Neutrophil (primary cell): ENCODE data around the gene CSRNP3.

ENCODE experiments used
- H3K27ac ChIP-seq: fragments of 200-600 bp; sonication (generic); 2 replicates; pipeline ENCODE4 v1.5.1; 2016; ENCODE audit warnings: mild to moderate bottlenecking, moderate library complexity
- H3K27me3 ChIP-seq: fragments of 200-600 bp; sonication (generic); 2 replicates; pipeline ENCODE4 v1.6.0; 2016; ENCODE audit warnings: mild to moderate bottlenecking
- H3K36me3 ChIP-seq: fragments of 200-600 bp; sonication (generic); 2 replicates; pipeline ENCODE4 v1.5.1; 2017
- H3K4me1 ChIP-seq, 2 experiments: fragments of 200-600 bp in 1 of 2; sonication (generic) in 1 of 2; 1 replicate in 1 of 2; 2 replicates in 1 of 2; pipeline versions ENCODE4 v1.5.1 to v1.6.1; 2013 to 2016; ENCODE audit warnings: low read depth in 1 of 2, low read length in 1 of 2, mild to moderate bottlenecking in 1 of 2, moderate library complexity in 1 of 2; ENCODE audit not compliant: control insufficient read depth in 1 of 2, insufficient read depth in 1 of 2
- H3K4me3 ChIP-seq, 2 experiments: fragments of 200-600 bp in 1 of 2; sonication (generic) in 1 of 2; 1 replicate in 1 of 2; 2 replicates in 1 of 2; pipeline ENCODE4 v1.5.1; 2013 to 2016; ENCODE audit warnings: low read depth in 1 of 2, low read length in 1 of 2, mild to moderate bottlenecking in 1 of 2, moderate library complexity in 1 of 2
- H3K9me3 ChIP-seq: fragments of 200-600 bp; sonication (generic); 2 replicates; pipeline ENCODE4 v1.5.1; 2016
- TF ChIP-seq, protein P1 (sequence below): fragments of 200-600 bp; sonication (generic); IDR thresholded peaks from 2 replicates; pipeline ENCODE4 v1.5.1; 2016; ENCODE audit warnings: antibody characterized with exemption

CSRNP3 gene

DNA sequence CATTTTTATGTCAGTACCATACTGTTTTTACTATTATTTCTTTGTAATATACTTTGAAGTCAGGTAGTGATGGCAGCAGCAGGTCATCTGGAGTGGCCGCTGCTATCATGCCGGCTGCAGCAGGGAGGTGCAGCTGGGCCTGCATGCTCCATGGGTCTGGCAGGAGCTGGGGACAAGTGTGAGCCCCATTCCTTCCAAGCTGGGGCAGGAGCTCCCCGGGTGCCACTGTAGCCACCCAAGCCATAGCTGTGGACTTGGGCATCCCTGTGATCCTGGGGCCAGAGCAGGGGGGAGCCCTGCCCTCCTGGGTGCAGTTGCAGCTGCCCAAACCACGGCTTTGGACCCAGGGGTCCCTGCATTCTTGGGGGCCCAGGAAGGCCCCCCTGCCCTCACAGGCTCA is 59.2 kb downstream of the CSRNP3 start:
- Histone ChIP-seq H3K9me3 (no peaks in the 10 kb centered on the region), H3K36me3 (no peaks in the 10 kb centered on the region), H3K4me3 (no peak overlapping the region)

DNA sequence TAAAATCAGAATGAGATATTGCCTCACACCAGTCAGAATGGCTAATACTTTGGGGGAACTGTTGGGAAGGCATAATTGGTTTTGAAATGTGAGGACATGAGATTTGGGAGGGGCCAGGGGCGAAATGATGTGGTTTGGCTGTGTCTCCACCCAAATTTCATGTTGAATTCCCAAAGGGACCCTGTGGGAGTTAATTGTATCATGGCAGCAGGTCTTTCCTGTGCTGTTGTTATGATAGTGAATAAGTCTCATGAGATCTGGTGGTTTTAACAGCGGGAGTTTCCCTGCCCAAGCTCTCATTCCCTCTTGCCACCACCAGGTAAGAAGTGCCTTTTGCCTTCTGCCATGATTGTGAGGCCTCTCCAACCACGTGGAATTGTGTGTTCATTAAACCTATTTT is 59.6 kb downstream of the CSRNP3 start:
- Histone ChIP-seq H3K9me3 (no peaks in the 10 kb centered on the region), H3K27ac (no peak overlapping the region), H3K27me3 (no peaks in the 10 kb centered on the region), H3K4me1 (no peaks in the 10 kb centered on the region), H3K4me3 (no peak overlapping the region), H3K36me3 (no peaks in the 10 kb centered on the region)
- TF ChIP-seq, protein P1, sequence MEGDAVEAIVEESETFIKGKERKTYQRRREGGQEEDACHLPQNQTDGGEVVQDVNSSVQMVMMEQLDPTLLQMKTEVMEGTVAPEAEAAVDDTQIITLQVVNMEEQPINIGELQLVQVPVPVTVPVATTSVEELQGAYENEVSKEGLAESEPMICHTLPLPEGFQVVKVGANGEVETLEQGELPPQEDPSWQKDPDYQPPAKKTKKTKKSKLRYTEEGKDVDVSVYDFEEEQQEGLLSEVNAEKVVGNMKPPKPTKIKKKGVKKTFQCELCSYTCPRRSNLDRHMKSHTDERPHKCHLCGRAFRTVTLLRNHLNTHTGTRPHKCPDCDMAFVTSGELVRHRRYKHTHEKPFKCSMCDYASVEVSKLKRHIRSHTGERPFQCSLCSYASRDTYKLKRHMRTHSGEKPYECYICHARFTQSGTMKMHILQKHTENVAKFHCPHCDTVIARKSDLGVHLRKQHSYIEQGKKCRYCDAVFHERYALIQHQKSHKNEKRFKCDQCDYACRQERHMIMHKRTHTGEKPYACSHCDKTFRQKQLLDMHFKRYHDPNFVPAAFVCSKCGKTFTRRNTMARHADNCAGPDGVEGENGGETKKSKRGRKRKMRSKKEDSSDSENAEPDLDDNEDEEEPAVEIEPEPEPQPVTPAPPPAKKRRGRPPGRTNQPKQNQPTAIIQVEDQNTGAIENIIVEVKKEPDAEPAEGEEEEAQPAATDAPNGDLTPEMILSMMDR, result no peak

More for the DNA sequence above, 59.2 kb downstream of the CSRNP3 start:
- no peaks in the 10 kb centered on the region for H3K27me3 ChIP-seq
- no peaks in the 10 kb centered on the region for H3K4me1 ChIP-seq
- H3K27ac ChIP-seq, result no peak overlapping the region
- TF ChIP-seq, protein P1, result no peak

DNA sequence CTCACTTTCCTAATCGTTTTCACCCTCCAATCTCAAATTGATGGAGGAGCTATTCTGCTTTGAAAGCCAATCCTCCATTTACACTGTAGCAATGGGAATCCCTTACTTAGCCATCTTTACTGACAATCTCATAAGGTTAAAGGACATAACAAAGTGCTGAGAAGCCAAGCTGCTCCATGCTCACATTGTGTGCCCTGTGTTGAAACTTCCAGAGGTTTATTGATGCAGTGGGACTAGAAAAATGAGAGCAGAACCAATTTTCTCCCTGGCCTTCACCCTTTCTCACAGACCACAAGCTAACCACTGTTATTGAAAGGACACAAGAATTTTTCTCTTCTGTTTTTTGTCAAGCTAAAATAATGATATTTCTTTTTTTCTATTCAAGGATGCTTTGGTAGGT is 63.8 kb downstream of the CSRNP3 start:
- Histone ChIP-seq H3K27me3 (no peaks in the 10 kb centered on the region), H3K9me3 (no peaks in the 10 kb centered on the region), H3K4me3 (no peak overlapping the region), H3K27ac (no peak overlapping the region), H3K36me3 (no peaks in the 10 kb centered on the region), H3K4me1 (no peaks in the 10 kb centered on the region)
- TF ChIP-seq, protein P1, result no peak

DNA sequence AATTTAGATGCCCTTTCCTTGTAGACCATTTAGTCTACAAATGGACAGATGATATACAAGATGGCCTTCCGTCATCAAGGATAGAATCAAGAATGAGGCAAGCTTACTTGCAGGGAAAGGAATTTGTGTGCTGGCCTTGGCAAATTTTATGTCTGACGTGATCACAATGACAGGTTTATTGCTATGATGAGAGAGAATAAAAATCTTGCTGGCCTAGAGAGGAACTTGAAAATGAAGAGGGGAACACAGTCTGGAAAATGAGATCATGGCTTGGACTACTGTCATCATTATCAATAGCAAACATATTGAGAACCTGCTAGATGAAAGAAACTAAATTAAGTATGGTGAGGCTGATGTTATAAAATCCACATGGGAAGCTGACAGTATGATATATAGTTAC is 66.0 kb downstream of the CSRNP3 start:
- Histone ChIP-seq H3K9me3 (no peaks in the 10 kb centered on the region), H3K4me1 (no peaks in the 10 kb centered on the region), H3K4me3 (no peak overlapping the region), H3K36me3 (no peaks in the 10 kb centered on the region), H3K27ac (no peak overlapping the region), H3K27me3 (no peaks in the 10 kb centered on the region)
- TF ChIP-seq, protein P1, result no peak

DNA sequence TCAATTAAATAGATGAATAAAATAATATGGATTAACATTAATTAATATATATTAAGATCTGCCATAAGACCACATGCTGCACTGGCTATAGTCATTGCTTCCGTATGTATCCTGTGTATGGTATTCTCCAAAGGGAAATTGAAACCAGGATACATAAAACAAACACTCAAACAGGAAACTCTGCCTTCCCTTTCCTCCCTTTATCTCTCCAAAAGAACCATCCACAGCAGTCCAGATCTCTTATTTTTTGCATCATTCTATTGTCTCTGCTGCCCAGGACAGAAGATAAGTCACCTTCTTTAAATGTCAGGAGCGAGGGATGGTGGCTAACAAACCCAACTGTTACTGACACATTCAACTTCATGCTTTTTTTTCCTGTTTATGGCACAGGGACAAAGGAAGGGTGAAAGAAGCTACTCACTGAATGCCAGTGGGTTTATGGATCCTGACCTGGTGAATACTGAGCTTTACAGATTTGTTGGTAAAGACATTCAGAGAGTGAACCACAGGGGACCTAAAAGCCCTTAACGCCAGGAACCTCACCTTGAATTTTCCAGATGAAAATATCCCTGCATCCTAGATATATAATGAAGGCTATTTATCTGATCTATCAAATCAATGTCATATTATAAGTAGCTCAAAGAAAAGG is 67.5 kb downstream of the CSRNP3 start:
- H3K27me3 ChIP-seq, result no peaks in the 10 kb centered on the region
- TF ChIP-seq, protein P1, result no peak
- H3K9me3 ChIP-seq, result no peaks in the 10 kb centered on the region
- H3K36me3 ChIP-seq, result no peaks in the 10 kb centered on the region
- H3K4me3 ChIP-seq, result no peak overlapping the region
- H3K27ac ChIP-seq, result no peak overlapping the region
- no peaks in the 10 kb centered on the region for H3K4me1 ChIP-seq
